ENCODE measurements around the gene TTC7B. TPM values are rescaled to one million over a fixed set of nuclear protein-coding genes. Genes with fewer than 3 reads are reported as not detected.
A peak's percentile ranks its signal among the peaks of the same experiment; 100 is the strongest.
"Not testable (repeated sequence)": the region's sequence is repeated elsewhere in the genome, so short reads cannot be mapped to it uniquely, and the experiment has no call there.

Gene TTC7B
- total RNA-seq, 1 experiment from 2014 or later, result 18.0 TPM

- no peak for DNase-seq (ENCODE audit: low read depth)
These were observed 15.6 kb upstream of the TTC7B start for GRCh38 chr14:90831821-90832220.

GRCh38 chr14:90830931-90831701, 14.9 kb upstream of the TTC7B start:
- no peak for DNase-seq (ENCODE audit: low read depth)

GRCh38 chr14:90829677-90830076, 13.4 kb upstream of the TTC7B start:
- DNase-seq (ENCODE audit: low read depth), result no peak

GRCh38 chr14:90828642-90829487, 12.6 kb upstream of the TTC7B start:
- DNase-seq (ENCODE audit: low read depth), result no peak

- DNase-seq (ENCODE audit: low read depth), result peak; percentile 85
These were observed 11.8 kb upstream of the TTC7B start for GRCh38 chr14:90827919-90828610.

GRCh38 chr14:90823542-90823941, 7.3 kb upstream of the TTC7B start:
- not testable (repeated sequence) for DNase-seq (ENCODE audit: low read depth)

GRCh38 chr14:90820958-90821357, 4.7 kb upstream of the TTC7B start:
- DNase-seq (ENCODE audit: low read depth), result peak; percentile 77

- no peak for DNase-seq (ENCODE audit: low read depth)
These were observed 3.6 kb upstream of the TTC7B start for GRCh38 chr14:90819734-90820393.

GRCh38 chr14:90818715-90819114, 2.5 kb upstream of the TTC7B start:
- no peak for DNase-seq (ENCODE audit: low read depth)

GRCh38 chr14:90816681-90817436, 629 bp upstream of the TTC7B start:
- no peak for DNase-seq (ENCODE audit: low read depth)

- no peak for DNase-seq (ENCODE audit: low read depth)
These were observed 733 bp downstream of the TTC7B start for GRCh38 chr14:90815572-90815821.

- DNase-seq (ENCODE audit: low read depth), result no peak
These were observed 1.2 kb downstream of the TTC7B start for GRCh38 chr14:90814806-90815571.

GRCh38 chr14:90813442-90813841, 2.8 kb downstream of the TTC7B start:
- no peak for DNase-seq (ENCODE audit: low read depth)

- DNase-seq (ENCODE audit: low read depth), result no peak
These were observed 4.1 kb downstream of the TTC7B start for GRCh38 chr14:90812109-90812508.

- DNase-seq (ENCODE audit: low read depth), result no peak
These were observed 4.6 kb downstream of the TTC7B start for GRCh38 chr14:90811641-90812040.

GRCh38 chr14:90810806-90811205, 5.4 kb downstream of the TTC7B start:
- no peak for DNase-seq (ENCODE audit: low read depth)

GRCh38 chr14:90809530-90810312, 6.5 kb downstream of the TTC7B start:
- no peak for DNase-seq (ENCODE audit: low read depth)

- DNase-seq (ENCODE audit: low read depth), result peak; percentile 5
These were observed 7.3 kb downstream of the TTC7B start for GRCh38 chr14:90808759-90809529.

- DNase-seq (ENCODE audit: low read depth), result no peak
These were observed 9.2 kb downstream of the TTC7B start for GRCh38 chr14:90807060-90807459.
